Measurements from ENCODE around the gene UEVLD. TPM values are rescaled to one million over a fixed set of nuclear protein-coding genes. Genes with fewer than 3 reads are reported as not detected.

UEVLD gene
- total and polyA plus RNA-seq, 9 of the 15 experiments (the other 6 are each of a cell fraction or from before 2014, with no cell fraction given), result 4.7 to 12.6 (median 7.4) TPM

DNA sequence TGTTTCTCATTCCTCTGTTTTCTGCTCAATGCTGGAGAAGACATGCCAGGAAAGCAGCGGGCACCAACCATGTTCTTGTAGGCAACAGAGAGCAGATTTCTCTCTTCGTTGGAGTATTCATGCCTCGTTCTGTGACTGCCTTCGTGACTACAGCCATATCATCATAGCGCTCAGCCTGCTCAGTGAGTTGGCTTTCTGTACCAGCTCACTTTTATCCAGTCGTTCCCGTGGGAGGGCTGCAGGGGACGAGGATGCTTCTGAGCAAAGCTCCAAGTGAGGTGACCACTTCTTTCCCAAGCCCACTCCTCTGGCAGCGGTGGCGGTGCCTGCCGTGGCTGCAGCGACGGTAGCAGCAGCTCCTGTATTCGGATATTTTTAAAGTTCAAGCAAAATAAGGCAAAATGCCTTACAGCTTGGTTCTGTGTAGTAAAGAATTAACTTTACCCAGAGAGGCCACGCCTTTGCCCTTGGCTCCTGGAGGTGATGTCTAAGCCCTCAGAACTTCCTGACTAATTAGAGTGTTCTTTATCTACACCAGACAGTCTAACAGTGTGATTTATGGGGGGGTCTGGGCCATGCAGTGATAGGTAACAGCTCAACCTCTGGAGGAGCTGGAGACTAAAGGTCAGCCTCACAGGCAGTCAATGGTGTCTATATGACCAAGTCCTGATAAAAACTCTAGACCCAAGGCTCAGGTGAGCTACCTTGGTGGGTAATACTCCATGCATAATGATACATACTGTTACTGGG, 97.6 kb downstream of the UEVLD start (continued):
- TF ChIP-seq TBL1XR1 (IDR thresholded peaks at IDR 0.05; ENCODE audit: low read length in 2 of 2), result peak in 1 of 2 experiments; percentile 75; a peak in 1 of 4 replicates
- TF ChIP-seq CBFA2T2 (conservative IDR thresholded peaks at IDR 0.05), result peak; percentile 90
- TF ChIP-seq NCOA6 (IDR thresholded peaks at IDR 0.05), result no peak
- TF ChIP-seq GATA2 (CRISPR knock-in tag; IDR thresholded peaks at IDR 0.05), result peak; percentile 74
- TF ChIP-seq KLF16 (IDR thresholded peaks at IDR 0.05), result peak; percentile 78
- no peak for TF ChIP-seq ZNF512 (tag; IDR thresholded peaks at IDR 0.05)
- TF ChIP-seq ZNF764 (CRISPR knock-in tag; IDR thresholded peaks at IDR 0.05; ENCODE audit: low read depth), result no peak
- TF ChIP-seq, protein P1, sequence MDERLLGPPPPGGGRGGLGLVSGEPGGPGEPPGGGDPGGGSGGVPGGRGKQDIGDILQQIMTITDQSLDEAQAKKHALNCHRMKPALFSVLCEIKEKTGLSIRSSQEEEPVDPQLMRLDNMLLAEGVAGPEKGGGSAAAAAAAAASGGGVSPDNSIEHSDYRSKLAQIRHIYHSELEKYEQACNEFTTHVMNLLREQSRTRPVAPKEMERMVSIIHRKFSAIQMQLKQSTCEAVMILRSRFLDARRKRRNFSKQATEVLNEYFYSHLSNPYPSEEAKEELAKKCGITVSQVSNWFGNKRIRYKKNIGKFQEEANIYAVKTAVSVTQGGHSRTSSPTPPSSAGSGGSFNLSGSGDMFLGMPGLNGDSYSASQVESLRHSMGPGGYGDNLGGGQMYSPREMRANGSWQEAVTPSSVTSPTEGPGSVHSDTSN (CRISPR knock-in tag; IDR thresholded peaks at IDR 0.05; ENCODE audit: low read depth), result peak; percentile 59
- TF ChIP-seq, protein P1 (tag; conservative IDR thresholded peaks at IDR 0.05; ENCODE audit: low read depth), result peak; percentile 92
- no peak for TF ChIP-seq SAFB (IDR thresholded peaks at IDR 0.05; ENCODE audit: borderline replicate concordance, low read depth, low read length)
- peak; percentile 50; the same call in 1 of the 2 replicates for TF ChIP-seq MYC (IDR thresholded peaks at IDR 0.05; ENCODE audit: low read depth, low read length)
- no peak for TF ChIP-seq MYC (CRISPR knock-in tag; IDR thresholded peaks at IDR 0.05; ENCODE audit: borderline replicate concordance, low read depth)
- peak; percentile 86 for TF ChIP-seq NCOR1 (IDR thresholded peaks at IDR 0.05)
- TF ChIP-seq CTBP1 (IDR thresholded peaks at IDR 0.05; ENCODE audit: borderline replicate concordance), result peak; percentile 87
- TF ChIP-seq ZBED1 (IDR thresholded peaks at IDR 0.05), result no peak
- TF ChIP-seq ARID1B (IDR thresholded peaks at IDR 0.05), result peak; percentile 87
- no peak for TF ChIP-seq MCM7 (IDR thresholded peaks at IDR 0.05)
